GM12891 (cell line): ENCODE data around the gene EPB41L4A.
A peak's percentile ranks its signal among the peaks of the same experiment; 100 is the strongest.

ENCODE experiments used
- DNase-seq: peaks from one replicate; pipeline ENCODE4 v3.0.0; 2011; ENCODE audit warnings: low spot score; ENCODE audit not compliant: insufficient read length
- FAIRE-seq: peaks from 2 replicates; lab custom pipeline; 2011; peaks lifted over from hg19 to GRCh38; lab: Jason Lieb, UNC
- PAX5 ChIP-seq: IDR thresholded peaks from 2 replicates; pipeline ENCODE4 v1.6.1; 2011; ENCODE audit warnings: low read length, moderate library complexity, mild to moderate bottlenecking; ENCODE audit not compliant: insufficient read depth, severe bottlenecking
- POLR2A ChIP-seq: IDR thresholded peaks from 2 replicates; pipeline ENCODE4 v1.6.1; 2011; ENCODE audit warnings: low read depth, low read length, control low read depth
- POLR2AphosphoS5 ChIP-seq: IDR thresholded peaks from 2 replicates; pipeline ENCODE4 v1.6.1; 2011; ENCODE audit warnings: low read depth, low read length, control low read depth
- POU2F2 ChIP-seq: IDR thresholded peaks from 2 replicates; pipeline ENCODE4 v1.6.1; 2011; ENCODE audit warnings: low read depth, mild to moderate bottlenecking, control low read depth, low read length, moderate library complexity
- SPI1 ChIP-seq: IDR thresholded peaks from 2 replicates; pipeline ENCODE4 v1.6.1; 2011; ENCODE audit warnings: low read depth, low read length, control low read depth
- TAF1 ChIP-seq: IDR thresholded peaks from 2 replicates; pipeline ENCODE4 v1.6.1; 2011; ENCODE audit warnings: low read depth, low read length, control low read depth

The EPB41L4A gene

DNA sequence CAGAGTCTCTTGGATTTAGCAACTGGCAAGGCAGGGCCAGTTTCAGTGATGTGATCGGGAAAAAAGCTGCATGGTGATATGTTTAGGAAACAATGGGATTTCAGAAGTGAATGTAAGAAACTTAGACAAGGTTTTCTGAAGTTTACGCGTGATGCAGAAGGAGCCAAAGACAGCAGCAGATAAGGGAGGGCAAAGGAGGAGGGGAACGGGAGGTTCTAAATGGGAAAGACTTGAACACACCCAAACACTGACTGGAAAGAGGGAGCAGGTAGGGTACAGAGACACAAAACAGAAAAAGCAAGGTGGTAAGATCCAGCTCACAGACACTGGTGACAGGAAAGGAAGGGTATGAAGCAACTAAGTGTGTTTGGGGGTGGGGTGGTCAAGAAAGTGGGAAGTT is 115.4 kb downstream of the EPB41L4A start:
- TF ChIP-seq POU2F2 (no peak), PAX5 (no peak), TAF1 (no peak), POLR2A (no peak), SPI1 (no peak), POLR2AphosphoS5 (no peak)
- no peak for DNase-seq
- FAIRE-seq: no peak

DNA sequence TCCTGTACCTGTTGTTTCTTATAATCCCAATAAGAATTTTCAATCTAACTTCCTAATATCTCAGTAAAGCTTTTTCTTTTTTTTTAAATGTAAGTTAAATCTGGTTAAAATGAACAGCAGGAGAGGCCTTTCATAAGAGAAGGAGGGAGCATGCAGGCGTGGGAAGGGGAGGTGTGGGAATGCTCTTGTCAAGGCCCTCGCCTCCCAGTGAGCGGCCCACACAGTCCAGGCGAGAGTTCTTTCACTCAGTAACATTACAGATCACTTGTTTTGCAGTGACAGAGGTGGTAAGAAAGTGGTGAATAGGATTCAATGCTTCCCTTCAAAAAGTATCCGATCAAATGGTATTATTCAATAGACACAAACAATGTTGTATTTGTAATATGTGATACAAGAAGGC is 125.0 kb downstream of the EPB41L4A start:
- no peak for DNase-seq
- TF ChIP-seq TAF1 (no peak), SPI1 (no peak), POU2F2 (no peak), POLR2AphosphoS5 (no peak), POLR2A (no peak), PAX5 (no peak)
- FAIRE-seq: no peak

DNA sequence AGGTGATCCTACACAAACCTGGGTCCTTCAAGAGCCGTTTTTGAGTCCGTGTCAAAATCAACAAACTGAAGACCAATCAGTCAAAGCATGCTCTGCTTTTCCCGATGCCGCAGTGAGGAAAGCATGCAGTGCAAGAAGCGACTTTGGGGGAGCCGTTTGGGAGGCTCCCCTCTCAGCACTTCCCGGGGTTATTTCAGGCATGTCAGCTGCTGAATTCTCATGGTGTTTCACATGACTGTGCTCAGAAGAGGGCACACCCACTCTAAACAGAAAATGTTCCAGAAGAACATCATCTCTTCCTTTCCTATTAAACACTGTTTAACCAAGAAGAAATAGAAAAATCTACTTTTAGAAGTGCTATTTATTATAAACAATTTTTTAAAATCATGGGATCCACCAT is 125.5 kb downstream of the EPB41L4A start:
- no peak for FAIRE-seq
- no peak for TF ChIP-seq POLR2AphosphoS5
- no peak for TF ChIP-seq PAX5
- no peak for TF ChIP-seq POU2F2
- TF ChIP-seq POLR2A: no peak

DNA sequence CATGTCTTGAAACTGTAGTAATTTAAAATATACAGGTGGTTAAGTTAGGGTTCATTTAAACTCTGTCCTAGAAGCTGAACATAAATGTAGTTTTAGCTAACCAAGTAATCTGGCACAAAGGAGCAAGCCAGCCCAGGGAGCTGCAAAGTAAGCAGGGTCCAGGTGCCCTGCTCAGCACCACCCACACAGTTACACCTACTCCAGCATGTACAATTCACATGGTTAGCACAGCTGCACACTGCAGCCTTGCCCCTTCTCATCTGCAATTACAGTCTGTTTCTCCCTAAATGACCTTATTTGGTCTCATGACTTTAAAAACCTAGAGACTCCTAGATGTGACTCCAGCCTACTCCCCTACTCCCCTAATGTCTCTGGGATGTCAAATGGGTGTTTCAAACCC is 128.4 kb downstream of the EPB41L4A start:
- FAIRE-seq: peak; percentile 58
- no peak for TF ChIP-seq POU2F2
- TF ChIP-seq POLR2AphosphoS5: no peak
- no peak for TF ChIP-seq POLR2A
- TF ChIP-seq SPI1: no peak
- TF ChIP-seq TAF1: no peak
- TF ChIP-seq PAX5: no peak
- no peak for DNase-seq

More for the DNA sequence above, 125.5 kb downstream of the EPB41L4A start:
- DNase-seq: no peak

DNA sequence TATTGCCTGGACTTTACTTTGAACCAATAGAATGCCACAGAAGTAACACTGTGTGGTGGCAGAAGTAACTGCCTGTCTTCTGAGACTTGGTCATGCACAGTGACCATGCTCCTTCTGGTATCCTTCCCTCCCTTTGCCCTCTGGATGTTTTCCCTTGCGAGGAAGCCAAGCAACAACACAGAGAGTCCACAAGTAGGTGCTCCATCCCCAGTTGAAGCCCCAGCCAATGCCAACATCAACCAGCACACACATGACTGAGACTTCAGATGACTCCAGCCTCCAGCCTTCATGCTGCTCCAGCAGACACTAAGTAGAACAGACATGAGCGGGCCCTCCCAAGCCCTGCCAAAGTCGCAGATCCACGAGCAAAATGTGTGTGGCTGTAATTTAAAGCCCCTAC is 129.6 kb downstream of the EPB41L4A start:
- DNase-seq (no peak), FAIRE-seq (no peak)
- TF ChIP-seq PAX5 (no peak), TAF1 (no peak), POU2F2 (no peak), POLR2A (no peak), SPI1 (no peak), POLR2AphosphoS5 (no peak)

DNA sequence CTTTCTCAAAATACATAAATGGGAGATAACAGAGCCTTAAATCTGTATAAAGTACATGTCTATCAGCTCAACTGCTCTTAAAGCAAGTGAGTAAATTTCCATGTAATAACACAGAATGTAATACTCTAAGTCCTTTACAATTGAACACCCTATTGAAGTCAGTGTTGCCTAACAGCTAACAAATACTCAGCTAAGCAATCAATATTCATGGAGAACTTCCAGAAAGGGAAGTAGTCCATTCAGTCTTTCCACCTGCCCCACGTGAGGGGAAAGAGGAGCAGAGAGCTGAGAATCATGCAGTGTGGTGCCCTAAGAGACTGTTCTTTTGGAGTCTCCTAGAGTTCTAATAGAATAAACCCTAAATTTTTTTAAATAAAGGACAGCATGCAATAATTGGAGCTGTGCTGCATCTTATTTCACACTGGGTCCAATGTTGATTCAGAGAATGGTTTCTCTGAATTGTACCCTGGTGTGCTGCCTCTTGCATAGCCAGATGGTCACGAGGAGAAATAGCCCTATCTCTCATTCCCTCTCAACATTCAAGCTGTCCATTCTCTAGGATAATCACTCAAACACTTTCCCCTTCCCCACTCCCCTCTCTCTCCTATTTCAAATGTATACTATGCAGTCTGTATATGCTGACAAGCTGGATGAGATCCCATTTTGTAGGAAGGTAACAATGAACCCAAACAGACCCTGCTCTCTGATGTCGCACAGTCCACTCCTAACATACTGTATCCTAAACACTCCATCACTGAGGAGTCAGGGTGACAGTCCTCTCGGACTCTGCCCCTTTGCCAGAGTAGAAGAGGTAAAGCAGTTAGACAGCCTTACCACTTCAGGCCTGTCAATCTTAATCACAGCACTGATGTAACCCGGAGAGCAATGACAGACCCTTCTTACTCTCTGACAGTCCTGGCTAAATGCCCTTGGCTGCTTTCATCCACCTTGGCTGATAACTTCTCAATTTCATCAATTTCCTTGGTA is 134.8 kb downstream of the EPB41L4A start:
- no peak for FAIRE-seq
- TF ChIP-seq POLR2A (no peak), TAF1 (no peak), POLR2AphosphoS5 (no peak), PAX5 (no peak), SPI1 (no peak), POU2F2 (no peak)
- no peak for DNase-seq

DNA sequence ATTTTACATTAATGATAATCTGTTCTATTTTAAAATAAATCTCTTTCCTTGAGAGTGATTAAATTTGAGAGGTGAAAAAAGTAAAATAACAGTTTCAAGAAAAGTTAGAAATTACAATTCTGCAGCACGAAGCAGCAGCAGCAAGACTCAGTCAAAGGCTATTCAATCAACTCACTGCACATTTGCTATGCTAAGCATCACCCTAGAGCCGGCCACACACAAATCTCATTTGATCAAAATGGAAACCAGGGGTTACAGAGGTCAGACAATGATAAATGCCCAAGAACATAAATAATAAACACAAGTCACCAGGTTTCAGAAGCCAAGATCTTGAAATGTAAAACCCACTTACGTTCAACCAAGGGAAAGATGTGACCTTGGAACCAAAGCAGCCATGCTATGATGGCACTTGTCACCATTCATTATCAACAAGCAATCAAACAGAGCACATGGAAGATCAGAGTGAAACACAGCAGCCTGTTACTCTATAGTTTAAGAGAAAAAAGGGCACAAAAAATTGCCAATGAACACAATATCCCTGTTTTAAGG is 136.0 kb downstream of the EPB41L4A start:
- FAIRE-seq (no peak), DNase-seq (no peak)
- TF ChIP-seq POLR2AphosphoS5: no peak
- TF ChIP-seq POU2F2: no peak
- no peak for TF ChIP-seq TAF1
- TF ChIP-seq POLR2A: no peak
- no peak for TF ChIP-seq PAX5
- no peak for TF ChIP-seq SPI1

DNA sequence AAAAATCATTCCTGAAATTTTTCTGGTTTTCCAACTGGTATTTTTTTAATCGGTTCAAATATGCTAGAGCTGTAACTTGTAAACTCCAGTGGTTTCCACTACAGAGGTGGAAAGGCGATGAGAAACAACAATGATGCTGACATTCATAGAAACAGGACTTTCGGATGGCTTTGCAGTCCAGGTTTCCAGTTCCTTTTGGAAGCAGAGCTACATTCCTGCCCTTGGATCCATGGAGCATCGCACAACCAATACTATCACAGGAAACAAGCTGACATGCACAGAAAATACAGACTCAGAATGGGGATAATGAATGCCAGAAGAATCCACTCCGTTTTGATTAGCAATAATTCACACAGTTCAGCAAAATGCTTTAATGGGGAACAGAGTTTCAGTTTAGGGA is 140.0 kb downstream of the EPB41L4A start:
- TF ChIP-seq POLR2A (no peak), SPI1 (no peak), POU2F2 (no peak), TAF1 (no peak), POLR2AphosphoS5 (no peak), PAX5 (no peak)
- no peak for FAIRE-seq
- DNase-seq: no peak

DNA sequence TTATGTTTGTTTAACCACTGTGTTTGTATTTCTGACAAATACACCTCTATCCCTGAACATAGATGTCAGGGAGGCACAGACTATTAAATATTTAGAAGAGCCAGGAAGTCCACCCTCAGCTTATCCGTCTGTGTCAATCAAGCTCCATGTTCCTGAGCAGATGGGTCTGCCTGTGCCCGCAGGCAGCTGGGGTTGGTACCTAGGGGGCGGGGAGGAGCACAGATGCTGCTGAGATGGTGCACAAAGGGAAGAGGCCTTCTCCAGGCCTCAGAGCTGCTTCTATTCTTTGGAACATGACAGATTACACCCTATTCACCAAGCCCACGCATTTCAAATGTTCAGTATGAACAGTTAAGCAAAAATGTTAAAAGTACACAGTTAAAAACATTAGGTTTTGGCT is 142.1 kb downstream of the EPB41L4A start:
- TF ChIP-seq TAF1 (no peak), POU2F2 (no peak)
- DNase-seq: no peak
- no peak for FAIRE-seq

DNA sequence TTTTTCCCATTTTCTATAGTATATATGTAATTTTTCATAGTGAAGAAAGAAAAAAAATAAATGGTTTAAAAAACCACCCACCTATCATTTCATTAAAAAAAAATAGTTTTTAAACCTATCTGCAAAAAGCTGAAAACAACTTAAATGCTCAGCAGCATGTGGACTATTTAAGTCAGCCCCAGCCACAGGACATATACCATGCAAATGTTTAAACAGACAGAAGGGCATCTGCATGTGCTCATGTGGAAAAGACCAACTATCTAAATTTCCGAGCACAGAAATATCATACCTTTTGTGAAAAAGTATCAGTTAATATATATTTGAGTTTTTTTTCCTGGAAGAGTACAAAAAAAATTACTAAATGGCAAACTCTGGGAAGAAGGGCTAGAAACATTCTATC is 143.4 kb downstream of the EPB41L4A start:
- FAIRE-seq (no peak), DNase-seq (no peak)
- TF ChIP-seq POLR2AphosphoS5 (no peak), POU2F2 (no peak), PAX5 (no peak)
